ENCODE measurements around the gene CPNE2. TPM values are rescaled to one million over a fixed set of nuclear protein-coding genes. Genes with fewer than 3 reads are reported as not detected.

The CPNE2 gene
- total and polyA plus RNA-seq, 9 donors: 12.3 to 32.3 (median 18.1) TPM

DNA sequence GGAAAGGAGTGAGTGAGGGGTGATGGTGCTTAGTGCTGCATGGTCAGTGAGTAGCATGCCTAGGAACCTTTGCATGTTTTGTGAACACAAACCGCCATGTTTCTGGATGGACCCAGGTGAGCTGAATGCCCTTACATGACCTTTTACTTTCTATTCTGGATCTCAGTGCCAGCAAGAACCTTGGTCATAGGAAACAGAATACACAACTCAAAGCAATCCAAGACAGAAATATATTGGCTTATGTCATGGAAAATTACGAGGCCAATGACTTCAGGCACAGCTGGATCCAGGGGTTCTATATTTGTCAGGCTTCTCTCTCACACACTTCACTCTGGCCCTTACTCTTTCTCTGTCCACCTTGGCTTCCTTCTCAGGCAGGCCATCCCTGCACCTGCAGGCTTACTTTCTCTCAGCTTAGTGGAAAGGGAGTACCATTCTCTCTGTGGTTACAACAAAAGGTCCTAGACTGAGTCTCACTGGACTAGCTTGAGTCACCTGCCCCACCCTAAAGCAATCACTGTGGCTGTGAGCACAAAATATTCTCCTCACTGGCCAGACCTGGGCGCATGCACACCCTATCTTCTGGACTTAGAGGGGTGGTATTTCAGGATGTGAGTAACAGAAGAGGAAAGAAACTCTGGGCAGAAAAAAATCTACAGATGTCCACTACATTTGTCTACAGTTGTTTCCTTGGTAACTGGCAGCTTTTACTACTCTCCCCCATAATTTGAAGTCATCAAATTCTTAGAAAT lies 20.4 kb upstream of the CPNE2 start:
- no peaks in the 10 kb centered on the region for H3K9me3 ChIP-seq

DNA sequence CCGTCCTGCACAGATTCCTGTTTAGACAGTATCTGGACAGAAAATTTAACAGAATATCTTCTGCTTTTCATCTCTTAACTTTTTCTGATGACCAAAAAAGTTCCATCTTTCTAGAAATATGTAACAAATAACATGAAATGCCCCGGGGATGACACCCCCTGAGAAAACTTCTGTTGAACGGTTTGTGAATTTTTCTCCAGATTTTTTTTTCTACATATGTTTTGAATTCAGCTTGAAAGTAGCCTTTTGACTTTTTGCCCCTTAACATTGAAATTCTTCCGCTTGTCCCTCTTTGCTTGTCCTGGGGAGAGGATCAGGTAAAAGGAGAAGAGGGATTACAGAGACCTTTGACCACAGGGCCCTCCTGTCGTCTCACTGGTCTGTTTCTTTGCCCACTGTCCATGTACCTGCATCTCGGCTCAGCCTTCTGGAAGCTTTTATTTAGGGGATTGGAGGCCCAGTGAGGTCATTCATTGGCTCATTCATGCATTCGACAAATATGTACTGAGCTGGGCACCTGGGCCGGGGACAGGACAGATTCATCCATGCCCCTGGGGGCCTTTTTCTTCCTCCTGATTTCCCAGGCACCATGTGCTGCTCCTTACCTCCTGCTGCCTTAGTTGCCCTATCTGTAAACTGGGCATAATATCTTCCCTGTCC lies 19.6 kb upstream of the CPNE2 start:
- DNase-seq: no peak
- no peaks in the 10 kb centered on the region for H3K36me3 ChIP-seq
- H3K4me1 ChIP-seq (ENCODE audit: insufficient read depth): no peaks in the 10 kb centered on the region
- no peak overlapping the region for H3K4me3 ChIP-seq
- no peak overlapping the region for H3K27ac ChIP-seq
- intact Hi-C loops (cut with DNase I): no loop called here
- no peaks in the 10 kb centered on the region for H3K9me3 ChIP-seq
- TF ChIP-seq EP300 (IDR thresholded peaks at IDR 0.05) (no peak), POLR2A (IDR thresholded peaks at IDR 0.05) (no peak)
- TF ChIP-seq, protein P1, sequence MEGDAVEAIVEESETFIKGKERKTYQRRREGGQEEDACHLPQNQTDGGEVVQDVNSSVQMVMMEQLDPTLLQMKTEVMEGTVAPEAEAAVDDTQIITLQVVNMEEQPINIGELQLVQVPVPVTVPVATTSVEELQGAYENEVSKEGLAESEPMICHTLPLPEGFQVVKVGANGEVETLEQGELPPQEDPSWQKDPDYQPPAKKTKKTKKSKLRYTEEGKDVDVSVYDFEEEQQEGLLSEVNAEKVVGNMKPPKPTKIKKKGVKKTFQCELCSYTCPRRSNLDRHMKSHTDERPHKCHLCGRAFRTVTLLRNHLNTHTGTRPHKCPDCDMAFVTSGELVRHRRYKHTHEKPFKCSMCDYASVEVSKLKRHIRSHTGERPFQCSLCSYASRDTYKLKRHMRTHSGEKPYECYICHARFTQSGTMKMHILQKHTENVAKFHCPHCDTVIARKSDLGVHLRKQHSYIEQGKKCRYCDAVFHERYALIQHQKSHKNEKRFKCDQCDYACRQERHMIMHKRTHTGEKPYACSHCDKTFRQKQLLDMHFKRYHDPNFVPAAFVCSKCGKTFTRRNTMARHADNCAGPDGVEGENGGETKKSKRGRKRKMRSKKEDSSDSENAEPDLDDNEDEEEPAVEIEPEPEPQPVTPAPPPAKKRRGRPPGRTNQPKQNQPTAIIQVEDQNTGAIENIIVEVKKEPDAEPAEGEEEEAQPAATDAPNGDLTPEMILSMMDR (IDR thresholded peaks at IDR 0.05): no peak
- no peaks in the 10 kb centered on the region for H3K27me3 ChIP-seq
- WGBS, 3 donors: 45 to 58% (median 55%) methylated on average over 8 of the region's 8 CpGs

More for the DNA sequence above, 20.4 kb upstream of the CPNE2 start:
- no peaks in the 10 kb centered on the region for H3K36me3 ChIP-seq
- no peaks in the 10 kb centered on the region for H3K27me3 ChIP-seq
- no peak for DNase-seq
- H3K4me3 ChIP-seq: no peak overlapping the region
- no peak overlapping the region for H3K27ac ChIP-seq
- intact Hi-C loops (cut with DNase I): no loop called here
- TF ChIP-seq POLR2A (IDR thresholded peaks at IDR 0.05) (no peak), EP300 (IDR thresholded peaks at IDR 0.05) (no peak)
- TF ChIP-seq, protein P1 (IDR thresholded peaks at IDR 0.05): no peak
- WGBS, 3 donors: 77 to 82% (median 80%) methylated on average over 3 of the region's 3 CpGs
- no peaks in the 10 kb centered on the region for H3K4me1 ChIP-seq (ENCODE audit: insufficient read depth)

DNA sequence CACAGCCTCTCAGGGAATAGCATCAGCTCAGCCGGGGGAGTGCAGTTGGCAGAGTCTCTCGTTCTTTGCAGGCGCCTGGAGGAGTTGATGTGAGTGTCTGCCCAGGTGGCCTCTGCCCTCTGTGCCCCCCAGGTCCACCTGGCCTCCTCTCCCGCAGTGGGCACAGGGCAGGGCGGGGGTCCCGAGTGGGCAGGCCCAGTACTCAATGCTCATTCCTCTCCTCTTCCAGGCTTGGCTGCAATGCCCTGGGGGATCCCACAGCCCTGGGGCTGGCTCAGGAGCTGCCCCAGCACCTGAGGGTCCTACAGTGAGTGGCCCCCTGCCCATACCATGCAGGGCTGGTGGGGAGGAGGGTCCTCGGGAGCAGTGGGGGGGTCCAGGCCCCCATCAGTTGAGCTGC lies 14.7 kb upstream of the CPNE2 start:
- Histone ChIP-seq H3K9me3 (no peaks in the 10 kb centered on the region), H3K27me3 (no peaks in the 10 kb centered on the region), H3K4me1 (ENCODE audit: insufficient read depth) (no peaks in the 10 kb centered on the region), H3K27ac (no peak overlapping the region), H3K36me3 (no peaks in the 10 kb centered on the region), H3K4me3 (no peak overlapping the region)
- 61 to 67% (median 63%) methylated on average over 6 to 7 of the region's 7 CpGs for WGBS, 3 donors
- no peak for TF ChIP-seq POLR2A (IDR thresholded peaks at IDR 0.05)
- no peak for TF ChIP-seq EP300 (IDR thresholded peaks at IDR 0.05)
- TF ChIP-seq, protein P1 (IDR thresholded peaks at IDR 0.05): no peak
- intact Hi-C loops (cut with DNase I): no loop called here
- no peak for DNase-seq

DNA sequence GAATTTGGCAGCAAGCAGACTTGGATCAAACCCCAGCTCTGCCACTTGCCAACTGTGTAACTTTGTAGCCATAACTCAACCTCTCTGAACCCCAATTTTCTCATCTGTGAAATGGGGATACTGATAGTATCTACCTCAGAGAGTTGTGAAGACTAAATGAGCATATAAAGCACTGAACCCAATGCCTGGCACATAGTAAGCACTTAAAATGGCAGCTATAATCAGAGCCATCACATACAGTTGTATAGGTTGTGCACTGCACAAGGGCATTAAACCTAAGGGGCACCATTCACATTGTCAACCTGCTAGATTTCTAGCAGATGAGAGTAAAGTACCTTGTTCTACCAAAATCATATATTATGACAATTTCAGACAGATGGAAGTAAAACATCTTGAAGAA lies 10.6 kb upstream of the CPNE2 start:
- Histone ChIP-seq H3K36me3 (no peaks in the 10 kb centered on the region), H3K4me3 (no peak overlapping the region), H3K27me3 (no peaks in the 10 kb centered on the region), H3K27ac (no peak overlapping the region), H3K4me1 (ENCODE audit: insufficient read depth) (peaks cover 3% of the 10 kb centered on the region), H3K9me3 (no peaks in the 10 kb centered on the region)
- no peak for DNase-seq
- TF ChIP-seq, protein P1 (IDR thresholded peaks at IDR 0.05): no peak
- intact Hi-C loops (cut with DNase I): loop anchor here (5.0 to 10.0 kb wide), 6 partner anchors 63 to 341 kb away; partner anchors contain the start of gene PLLP (in 1 of the 4)

Measured in ovary (tissue), 9 donors.